Sigmoid colon (tissue), 7 donors: ENCODE data around the gene ZNF213. TPM values are rescaled to one million over a fixed set of nuclear protein-coding genes. Genes with fewer than 3 reads are reported as not detected.

Experiments used
- DNase-seq: peaks from one replicate; pipeline ENCODE4 v3.0.0-alpha.2; 2019
- H3K27ac ChIP-seq, 4 donors: fragments of 200-600 bp; sonication (generic); one replicate each; pipeline ENCODE4 v1.5.1; 2016 to 2019; ENCODE audit warnings: mild to moderate bottlenecking in 1 of 4
- H3K27me3 ChIP-seq, 3 donors: fragments of 200-600 bp; sonication (generic); one replicate each; pipeline ENCODE4 v1.5.1; 2019; ENCODE audit warnings: mild to moderate bottlenecking in 1 of 3
- H3K36me3 ChIP-seq, 4 donors: fragments of 200-600 bp; sonication (generic); one replicate each; pipeline ENCODE4 v1.5.1; 2016 to 2019
- H3K4me1 ChIP-seq, 4 donors: fragments of 200-600 bp; sonication (generic); one replicate each; pipeline ENCODE4 v1.5.1; 2017 to 2019
- H3K4me3 ChIP-seq, 4 donors: fragments of 200-600 bp; sonication (generic); one replicate each; pipeline ENCODE4 v1.5.1; 2017 to 2019; ENCODE audit warnings: mild to moderate bottlenecking in 2 of 4, moderate library complexity in 1 of 4
- H3K9me3 ChIP-seq, 4 donors: fragments of 200-600 bp in 3 of 4; sonication (generic) in 3 of 4; one replicate each; pipeline versions ENCODE4 v1.5.1 to v1.6.1; 2013 to 2019
- EP300 ChIP-seq, 4 donors: sonication (generic); formaldehyde crosslinking; IDR thresholded peaks; one replicate each; pipeline ENCODE4 v1.6.1; 2017; ENCODE audit warnings: antibody characterized with exemption in 4 of 4
- POLR2A ChIP-seq, 2 donors: fragments of 450-650 bp; IDR thresholded peaks; one replicate each; pipeline ENCODE4 v1.6.1; 2016; ENCODE audit warnings: antibody characterized with exemption in 2 of 2, mild to moderate bottlenecking in 2 of 2, moderate library complexity in 2 of 2
- POLR2AphosphoS5 ChIP-seq, 4 donors: sonication (generic); formaldehyde crosslinking; IDR thresholded peaks; one replicate each; pipeline ENCODE4 v1.6.1; 2017; ENCODE audit warnings: antibody characterized with exemption in 4 of 4
- WGBS, 2 donors: extraction: QIAGEN DNeasy Blood & Tissue Kit; methylation state at CpG; one replicate each; pipeline ENCODE4 v1.1.7; 2013; 5-methylcytosine and 5-hydroxymethylcytosine counted together
- intact Hi-C: fragments of 100-400 bp; cut with DNase I; formaldehyde crosslinking; loops from one replicate; pipeline ENCODE4 v1.15.1; 2023
- polyA plus RNA-seq, 3 donors: library from polyadenylated mRNA; stranded (reverse); fragments of 200-250 nt; gene quantifications; one replicate each; pipeline ENCODE4 v1.2.3, GENCODE V29; 2013
- total RNA-seq, 4 donors: library from RNA; depleted of rRNA; stranded (reverse); fragments of >200 nt; gene quantifications; one replicate each; pipeline ENCODE4 v1.1.0, GENCODE V29; 2016
- TF ChIP-seq, protein P1 (sequence below), 4 experiments: fragments of 450-650 bp in 3 of 4; fragments of 200-600 bp in 1 of 4; IDR thresholded peaks; one replicate each; pipeline ENCODE4 v1.5.1; 2016 to 2019; ENCODE audit warnings: antibody characterized with exemption in 4 of 4, mild to moderate bottlenecking in 3 of 4, moderate library complexity in 2 of 4
- donor health status: healthy with polysubstance abuse.
- donor health status: Bipolar disorder and iron deficiency.
- donor health status: healthy.

Gene ZNF213
- total and polyA plus RNA-seq, 7 donors = 2.6 to 11.3 (median 7.2) TPM

DNA sequence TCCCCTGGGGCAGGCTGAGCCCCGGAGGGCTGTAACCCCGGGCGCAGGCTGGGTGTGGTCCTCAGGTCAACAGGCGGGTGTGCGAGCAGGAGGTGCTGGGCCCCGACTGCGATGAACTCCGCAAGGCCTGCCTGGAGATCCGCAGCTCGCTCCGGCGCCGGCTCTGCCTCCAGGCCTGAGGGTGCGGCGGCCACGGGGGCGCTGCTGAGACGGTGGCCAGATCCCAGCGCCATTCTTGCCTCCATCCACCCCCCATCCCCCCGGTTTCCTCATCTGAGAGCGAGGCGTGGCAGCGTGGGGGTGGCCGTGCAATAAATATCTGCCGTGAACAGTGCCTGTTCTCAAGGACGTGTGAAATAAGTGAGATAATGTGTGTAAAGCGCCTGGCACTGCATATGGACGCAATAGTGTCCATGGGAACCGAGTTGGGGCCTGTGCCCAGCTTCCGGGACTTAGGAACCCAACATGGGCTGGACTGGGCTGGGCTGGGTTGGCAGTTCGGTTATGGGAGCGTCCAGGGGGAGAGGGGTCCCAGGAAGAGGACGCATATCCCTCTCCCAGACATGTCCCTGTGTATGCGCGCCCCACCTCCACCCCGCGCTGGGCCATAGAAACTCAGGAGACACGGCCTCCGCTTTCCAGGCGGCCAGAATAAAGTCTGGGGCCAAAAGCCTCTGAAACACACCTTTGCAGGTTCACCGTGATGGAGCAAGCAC, 15.0 kb downstream of the ZNF213 start:
- DNase-seq = peak; percentile 83
- 2 to 3% methylated on average over 41 of the region's 41 CpGs for WGBS, 2 donors
- TF ChIP-seq, protein P1, sequence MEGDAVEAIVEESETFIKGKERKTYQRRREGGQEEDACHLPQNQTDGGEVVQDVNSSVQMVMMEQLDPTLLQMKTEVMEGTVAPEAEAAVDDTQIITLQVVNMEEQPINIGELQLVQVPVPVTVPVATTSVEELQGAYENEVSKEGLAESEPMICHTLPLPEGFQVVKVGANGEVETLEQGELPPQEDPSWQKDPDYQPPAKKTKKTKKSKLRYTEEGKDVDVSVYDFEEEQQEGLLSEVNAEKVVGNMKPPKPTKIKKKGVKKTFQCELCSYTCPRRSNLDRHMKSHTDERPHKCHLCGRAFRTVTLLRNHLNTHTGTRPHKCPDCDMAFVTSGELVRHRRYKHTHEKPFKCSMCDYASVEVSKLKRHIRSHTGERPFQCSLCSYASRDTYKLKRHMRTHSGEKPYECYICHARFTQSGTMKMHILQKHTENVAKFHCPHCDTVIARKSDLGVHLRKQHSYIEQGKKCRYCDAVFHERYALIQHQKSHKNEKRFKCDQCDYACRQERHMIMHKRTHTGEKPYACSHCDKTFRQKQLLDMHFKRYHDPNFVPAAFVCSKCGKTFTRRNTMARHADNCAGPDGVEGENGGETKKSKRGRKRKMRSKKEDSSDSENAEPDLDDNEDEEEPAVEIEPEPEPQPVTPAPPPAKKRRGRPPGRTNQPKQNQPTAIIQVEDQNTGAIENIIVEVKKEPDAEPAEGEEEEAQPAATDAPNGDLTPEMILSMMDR (IDR thresholded peaks at IDR 0.05) = peak in 2 of 4 experiments; percentile 27 to 40
- TF ChIP-seq POLR2AphosphoS5 (IDR thresholded peaks at IDR 0.05) = no peak
- TF ChIP-seq POLR2A (IDR thresholded peaks at IDR 0.05) = no peak
- TF ChIP-seq EP300 (IDR thresholded peaks at IDR 0.05) = no peak
- Histone ChIP-seq H3K27ac (peak overlapping the region; percentile 80 to 93 (median 88)), H3K9me3 (no peaks in the 10 kb centered on the region), H3K4me1 (peaks cover 0 to 28% (median 24%) of the 10 kb centered on the region in 4 donors), H3K4me3 (peak overlapping the region; percentile 47 to 72 (median 66)), H3K27me3 (no peaks in the 10 kb centered on the region), H3K36me3 (no peaks in the 10 kb centered on the region)
- intact Hi-C loops = loop anchor here (5.0 to 10.0 kb wide), 3 partner anchors 133 to 375 kb away; partner anchors contain the start of genes ELOB, FLYWCH1 and ZNF263

DNA sequence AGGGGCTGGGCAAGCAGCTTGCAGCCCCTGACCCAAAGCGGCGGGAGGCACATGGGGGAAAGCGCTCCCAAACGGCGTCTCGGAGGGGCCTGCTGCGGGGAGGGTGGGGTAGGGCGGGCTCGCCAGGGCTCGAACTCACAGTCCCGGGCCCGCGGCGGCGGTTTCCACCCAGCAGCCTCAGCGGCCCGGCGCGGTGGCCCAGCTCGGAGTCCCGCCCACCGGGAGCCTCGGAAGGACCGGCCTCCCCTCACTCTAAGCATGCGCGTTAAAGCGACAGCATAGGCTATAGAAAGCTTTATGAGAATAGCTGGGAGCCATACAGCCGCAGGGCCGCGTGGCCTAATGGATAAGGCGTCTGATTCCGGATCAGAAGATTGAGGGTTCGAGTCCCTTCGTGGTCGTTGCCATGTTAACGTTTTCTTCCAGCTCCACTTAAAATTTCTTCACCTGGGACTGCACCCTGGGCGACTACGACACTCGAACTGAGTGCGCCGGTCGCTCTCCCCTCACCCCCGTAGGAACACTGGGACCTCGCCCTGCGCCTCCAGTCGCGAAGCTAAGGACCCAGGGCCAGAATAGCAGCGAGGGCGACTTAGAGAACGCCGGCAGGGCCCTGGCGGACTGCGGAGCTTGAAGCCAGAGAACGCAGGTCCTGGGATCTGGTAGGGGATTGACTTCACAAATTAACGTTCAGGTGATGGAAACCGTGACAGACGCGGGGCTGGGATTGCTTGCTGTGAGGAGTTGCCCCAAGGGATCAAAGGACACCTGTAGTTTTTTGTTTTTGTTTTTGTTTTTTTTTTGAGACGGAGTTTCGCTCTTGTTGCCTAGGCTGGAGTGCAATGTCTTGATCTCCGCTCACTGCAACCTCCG, 15.8 kb downstream of the ZNF213 start:
- Histone ChIP-seq H3K4me3 (peak overlapping the region; percentile 47 to 72 (median 66)), H3K36me3 (no peaks in the 10 kb centered on the region), H3K27me3 (no peaks in the 10 kb centered on the region), H3K27ac (peak overlapping the region; percentile 80 to 93 (median 88)), H3K4me1 (peaks cover 0 to 28% (median 24%) of the 10 kb centered on the region in 4 donors), H3K9me3 (no peaks in the 10 kb centered on the region)
- peak; percentile 97 for DNase-seq
- TF ChIP-seq EP300 (IDR thresholded peaks at IDR 0.05) (no peak), POLR2A (IDR thresholded peaks at IDR 0.05) (no peak), POLR2AphosphoS5 (IDR thresholded peaks at IDR 0.05) (peak in 2 of 4 donors; percentile 25 to 58)
- TF ChIP-seq, protein P1 (IDR thresholded peaks at IDR 0.05) = no peak
- intact Hi-C loops = loop anchor here (5.0 to 10.0 kb wide), 3 partner anchors 132 to 376 kb away; partner anchors contain the start of genes ELOB, FLYWCH1 and ZNF263
- 1% methylated on average over 62 of the region's 62 CpGs for WGBS, 2 donors

DNA sequence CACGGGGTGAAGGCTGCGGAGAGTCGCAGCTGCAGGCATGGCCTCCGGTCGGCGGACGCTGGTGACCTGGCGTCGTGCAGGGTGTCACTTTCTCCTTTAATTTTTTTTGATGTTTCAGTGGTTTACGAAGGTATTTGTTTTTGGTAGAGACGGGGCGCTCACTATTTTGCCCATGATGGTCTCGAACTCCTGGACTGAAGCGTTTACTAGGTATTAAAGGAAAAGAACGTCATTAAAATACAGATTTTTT, 17.1 kb downstream of the ZNF213 start:
- TF ChIP-seq, protein P1 (IDR thresholded peaks at IDR 0.05) = peak in 1 of 4 experiments; percentile 5
- TF ChIP-seq POLR2AphosphoS5 (IDR thresholded peaks at IDR 0.05) = no peak
- no peak for TF ChIP-seq POLR2A (IDR thresholded peaks at IDR 0.05)
- H3K27ac ChIP-seq = peak overlapping the region; percentile 68 to 77 (median 74)
- intact Hi-C loops = loop anchor here (5.0 to 10.0 kb wide), 3 partner anchors 130 to 377 kb away; partner anchors contain the start of genes ELOB, FLYWCH1 and ZNF263
- peaks cover 0 to 28% (median 24%) of the 10 kb centered on the region in 4 donors for H3K4me1 ChIP-seq
- no peaks in the 10 kb centered on the region for H3K27me3 ChIP-seq
- peak overlapping the region; percentile 34 to 52 (median 44) for H3K4me3 ChIP-seq
- H3K36me3 ChIP-seq = no peaks in the 10 kb centered on the region
- H3K9me3 ChIP-seq = no peaks in the 10 kb centered on the region
- 3 to 4% methylated on average over 15 of the region's 15 CpGs for whole genome bisulfite sequencing, 2 donors
- DNase-seq = no peak

DNA sequence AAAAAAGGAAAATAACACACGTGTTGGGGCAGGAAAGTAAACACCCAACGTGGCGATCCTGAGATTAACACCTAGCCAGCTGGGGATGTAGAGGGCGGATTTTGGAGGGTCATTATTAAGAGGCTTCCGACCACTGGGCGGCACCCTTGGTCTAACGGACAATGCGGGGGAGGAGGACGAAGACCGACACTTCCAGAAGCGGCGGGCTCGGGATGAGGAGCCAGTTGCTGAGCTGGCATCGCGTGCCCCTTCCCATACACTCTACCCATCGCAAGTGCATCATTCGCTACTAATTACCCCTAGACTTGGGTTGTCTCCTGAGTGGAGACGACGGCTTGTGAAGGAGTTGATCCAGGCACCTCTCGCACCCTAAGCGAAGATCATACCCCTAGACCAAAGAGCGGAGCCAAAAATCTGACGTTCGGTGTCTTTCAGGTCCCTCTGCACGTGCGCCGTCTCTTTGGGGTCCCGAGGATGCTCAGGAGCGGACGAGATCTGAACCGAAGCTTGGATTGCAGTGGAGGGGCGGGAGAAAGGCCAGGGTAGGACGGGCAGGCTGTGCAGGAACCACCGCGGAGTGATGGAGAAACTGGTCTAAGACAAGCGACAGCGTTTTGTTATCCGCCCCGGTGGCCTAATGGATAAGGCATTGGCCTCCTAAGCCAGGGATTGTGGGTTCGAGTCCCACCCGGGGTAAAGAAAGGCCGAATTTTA, 17.6 kb downstream of the ZNF213 start:
- TF ChIP-seq POLR2AphosphoS5 (IDR thresholded peaks at IDR 0.05) = peak in 1 of 4 donors; percentile 16
- TF ChIP-seq EP300 (IDR thresholded peaks at IDR 0.05) = no peak
- TF ChIP-seq, protein P1 (IDR thresholded peaks at IDR 0.05) = peak in 2 of 4 experiments; percentile 8 to 22
- no peak for TF ChIP-seq POLR2A (IDR thresholded peaks at IDR 0.05)
- Histone ChIP-seq H3K4me3 (peak overlapping the region; percentile 34 to 52 (median 44)), H3K36me3 (no peaks in the 10 kb centered on the region), H3K4me1 (peaks cover 0 to 31% (median 25%) of the 10 kb centered on the region in 4 donors), H3K27me3 (no peaks in the 10 kb centered on the region), H3K27ac (peak overlapping the region; percentile 68 to 77 (median 74)), H3K9me3 (no peaks in the 10 kb centered on the region)
- peak; percentile 96 for DNase-seq
- 1% methylated on average over 42 of the region's 42 CpGs for WGBS, 2 donors
- intact Hi-C loops = loop anchor here (5.0 to 10.0 kb wide), 3 partner anchors 130 to 378 kb away; partner anchors contain the start of genes ELOB, FLYWCH1 and ZNF263
